Naive thymus-derived CD4-positive, alpha-beta T cell (primary cell): ENCODE results near the gene SNRPD3. TPM values are rescaled to one million over a fixed set of nuclear protein-coding genes. Genes with fewer than 3 reads are reported as not detected.

Experiments
- ATAC-seq: fragments of 150-1000 bp; cut with Tn5 transposase; 2 replicates; pipeline ENCODE4 v1.10.0; 2021; ENCODE audit warnings: mild to moderate bottlenecking, moderate library complexity
- CTCF ChIA-PET: fragments of 350-600 bp; sonication (Branson Sonifier 250); formaldehyde crosslinking; loops from one replicate; lab custom pipeline; 2021; ENCODE audit warnings: antibody characterized with exemption; lab: Charles Lee
- POLR2A ChIA-PET: fragments of 350-600 bp; sonication (Branson Sonifier 250); formaldehyde crosslinking; loops from one replicate; lab custom pipeline; 2021; ENCODE audit warnings: antibody characterized with exemption, inconsistent platforms; lab: Charles Lee
- DNase-seq, 9 donors: peaks; one replicate each; pipeline versions ENCODE4 v3.0.0 to v3.0.0-alpha.2; 2020 to 2022; ENCODE audit warnings: mixed read lengths in 1 of 9
- H3K27ac ChIP-seq: one replicate; pipeline ENCODE4 v1.7.0; 2013; ENCODE audit warnings: mild to moderate bottlenecking, low read depth, low read length, moderate library complexity
- H3K27me3 ChIP-seq, 2 donors: one replicate each; pipeline ENCODE4 v1.7.0; 2013; ENCODE audit warnings: low read length in 2 of 2, mild to moderate bottlenecking in 2 of 2, moderate library complexity in 2 of 2; ENCODE audit not compliant: control insufficient read depth in 2 of 2, insufficient read depth in 2 of 2
- H3K36me3 ChIP-seq, 3 experiments: 1 replicate in 2 of 3; 2 replicates in 1 of 3; pipeline ENCODE4 v1.7.0; 2013; ENCODE audit warnings: low read length in 3 of 3, mild to moderate bottlenecking in 3 of 3, moderate library complexity in 1 of 3; ENCODE audit not compliant: insufficient read depth in 3 of 3, control insufficient read depth in 2 of 3
- H3K4me1 ChIP-seq, 2 donors: one replicate each; pipeline ENCODE4 v1.7.0; 2013; ENCODE audit warnings: low read length in 2 of 2, mild to moderate bottlenecking in 2 of 2, moderate library complexity in 1 of 2; ENCODE audit not compliant: control insufficient read depth in 2 of 2, insufficient read depth in 2 of 2
- H3K4me3 ChIP-seq: 2 replicates; pipeline ENCODE4 v1.7.0; 2013; ENCODE audit warnings: mild to moderate bottlenecking, low read length
- H3K9me3 ChIP-seq, 3 experiments: 1 replicate in 2 of 3; 2 replicates in 1 of 3; pipeline ENCODE4 v1.7.0; 2013; ENCODE audit warnings: low read length in 3 of 3; ENCODE audit not compliant: control insufficient read depth in 2 of 3
- H3K27ac Mint-ChIP-seq, 9 donors: one replicate each; pipeline ENCODE4 v1.8.0; 2020 to 2022; ENCODE audit warnings: mixed read lengths in 9 of 9, mild to moderate bottlenecking in 8 of 9, moderate library complexity in 5 of 9, inconsistent platforms in 2 of 9
- H3K27me3 Mint-ChIP-seq, 5 donors: one replicate each; pipeline ENCODE4 v1.8.0; 2021 to 2022; ENCODE audit warnings: mixed read lengths in 5 of 5, mild to moderate bottlenecking in 1 of 5
- H3K36me3 Mint-ChIP-seq, 5 donors: one replicate each; pipeline ENCODE4 v1.8.0; 2020 to 2022; ENCODE audit warnings: mixed read lengths in 5 of 5, mild to moderate bottlenecking in 3 of 5, inconsistent platforms in 1 of 5
- H3K4me1 Mint-ChIP-seq, 7 donors: one replicate each; pipeline ENCODE4 v1.8.0; 2020 to 2022; ENCODE audit warnings: mixed read lengths in 7 of 7, mild to moderate bottlenecking in 3 of 7, inconsistent platforms in 1 of 7
- H3K4me3 Mint-ChIP-seq, 10 donors: one replicate each; pipeline ENCODE4 v1.8.0; 2020 to 2022; ENCODE audit warnings: mild to moderate bottlenecking in 10 of 10, mixed read lengths in 10 of 10, moderate library complexity in 6 of 10, inconsistent platforms in 2 of 10
- H3K9me3 Mint-ChIP-seq, 11 donors: one replicate each; pipeline ENCODE4 v1.8.0; 2020 to 2022; ENCODE audit warnings: mixed read lengths in 11 of 11, mild to moderate bottlenecking in 4 of 11, inconsistent platforms in 1 of 11, moderate library complexity in 1 of 11
- intact Hi-C, 2 donors: fragments of 100-400 bp; cut with micrococcal nuclease; formaldehyde crosslinking; loops; one replicate each; pipeline ENCODE4 v1.15.1; 2023
- polyA plus RNA-seq, 2 donors: library from polyadenylated mRNA; unstranded; fragments of 300-500 nt; fragmentation: Illumina TruSeq; gene quantifications; one replicate each; pipeline ENCODE4 v1.2.3, GENCODE V29; 2021
- total RNA-seq, 6 experiments: library from RNA in 5 of 6; stranded (reverse) in 5 of 6; gene quantifications; 1 replicate in 5 of 6; 2 replicates in 1 of 6; pipeline ENCODE4 v1.2.3 and lab custom pipeline; 2021 to 2026

SNRPD3 gene
- total and polyA plus RNA-seq, 7 experiments from 2014 or later: 47.5 to 95.1 (median 83.8) TPM

DNA sequence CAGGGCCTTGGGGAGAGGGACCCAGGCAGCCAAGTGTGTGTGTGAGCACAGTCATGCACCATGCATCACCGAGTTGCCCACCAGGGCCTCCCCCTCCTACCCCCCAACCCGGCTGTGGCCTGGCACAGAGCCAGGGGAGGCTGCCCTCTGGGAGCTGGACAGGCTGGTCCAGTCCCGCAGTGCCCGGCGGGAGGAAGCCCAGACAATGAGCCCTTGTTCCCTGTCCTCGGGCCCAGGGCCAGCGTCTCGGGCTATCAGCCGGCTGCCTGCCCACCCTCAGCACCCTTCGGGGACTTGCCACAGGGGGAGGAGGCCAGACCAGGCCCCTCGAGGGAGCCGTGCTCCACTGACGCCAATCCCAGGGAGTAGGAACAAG is 32.6 kb downstream of the SNRPD3 start:
- no peak overlapping the region for H3K27ac Mint-ChIP-seq
- H3K4me3 Mint-ChIP-seq: no peak overlapping the region

DNA sequence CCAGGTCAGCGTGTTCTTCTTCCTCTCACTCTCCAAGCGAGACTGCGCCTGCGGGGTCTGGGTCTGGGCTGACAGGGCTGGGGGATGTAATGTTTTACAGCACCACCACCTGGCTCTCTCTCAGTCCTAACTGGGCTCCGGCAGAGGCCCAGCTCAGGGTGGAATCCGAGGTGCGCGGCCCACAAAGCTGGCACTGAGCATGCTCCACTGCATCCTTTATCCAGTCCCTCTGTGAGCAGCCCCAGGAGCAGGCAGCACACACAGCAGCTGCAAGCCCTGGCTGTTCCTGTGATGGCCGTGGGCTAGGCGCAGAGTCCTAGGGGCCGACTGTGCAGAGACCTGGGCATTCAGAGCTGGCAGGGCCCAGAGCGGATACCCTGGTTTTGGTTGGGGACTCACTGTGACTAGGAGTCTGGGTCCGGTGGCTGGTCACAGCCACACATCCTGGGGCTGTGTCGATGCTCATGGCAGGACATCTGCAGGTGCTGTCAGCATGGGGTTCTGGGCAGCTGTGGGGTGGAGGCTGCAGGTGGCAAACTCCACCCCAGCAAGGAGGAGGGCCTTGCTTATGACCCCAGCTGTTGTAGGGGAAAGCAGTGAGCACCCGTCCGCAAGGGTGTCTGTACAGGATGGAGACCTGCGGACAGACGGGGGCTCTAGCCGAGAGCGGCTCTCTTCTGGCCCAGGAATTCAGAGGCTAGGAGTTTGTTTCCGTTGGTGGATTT is 33.1 kb downstream of the SNRPD3 start:
- Histone ChIP-seq H3K27ac (no peak overlapping the region), H3K36me3 (peaks cover 0 to 7% (median 0%) of the 10 kb centered on the region in 3 experiments), H3K4me1 (no peaks in the 10 kb centered on the region), H3K4me3 (no peak overlapping the region), H3K9me3 (no peaks in the 10 kb centered on the region), H3K27me3 (no peaks in the 10 kb centered on the region)
- H3K27me3 Mint-ChIP-seq: peaks cover 0 to 12% (median 4%) of the 10 kb centered on the region in 5 donors
- no peak for ATAC-seq
- no peaks in the 10 kb centered on the region for H3K9me3 Mint-ChIP-seq
- POLR2A ChIA-PET: no interaction called here
- intact Hi-C loops: no loop called here
- H3K4me1 Mint-ChIP-seq: peaks cover 0 to 11% (median 6%) of the 10 kb centered on the region in 7 donors
- H3K27ac Mint-ChIP-seq: no peak overlapping the region
- H3K36me3 Mint-ChIP-seq: peaks cover 0 to 9% (median 0%) of the 10 kb centered on the region in 5 donors
- DNase-seq: no peak
- no peak overlapping the region for H3K4me3 Mint-ChIP-seq
- CTCF ChIA-PET: no interaction called here

More for the DNA sequence above, 32.6 kb downstream of the SNRPD3 start:
- POLR2A ChIA-PET: no interaction called here
- Mint-ChIP-seq H3K36me3 (peaks cover 0 to 9% (median 0%) of the 10 kb centered on the region in 5 donors), H3K27me3 (peaks cover 0 to 12% (median 4%) of the 10 kb centered on the region in 5 donors), H3K9me3 (no peaks in the 10 kb centered on the region), H3K4me1 (peaks cover 0 to 12% (median 6%) of the 10 kb centered on the region in 7 donors)
- H3K9me3 ChIP-seq: no peaks in the 10 kb centered on the region
- peaks cover 0 to 7% (median 0%) of the 10 kb centered on the region in 3 experiments for H3K36me3 ChIP-seq
- CTCF ChIA-PET: no interaction called here
- no peak for ATAC-seq
- DNase-seq: no peak
- no peak overlapping the region for H3K4me3 ChIP-seq
- H3K27me3 ChIP-seq: no peaks in the 10 kb centered on the region
- H3K4me1 ChIP-seq: no peaks in the 10 kb centered on the region
- intact Hi-C loops: no loop called here
- no peak overlapping the region for H3K27ac ChIP-seq

- POLR2A ChIA-PET: no interaction called here
- Mint-ChIP-seq H3K9me3 (no peaks in the 10 kb centered on the region), H3K27ac (no peak overlapping the region), H3K4me1 (peaks cover 0 to 11% (median 6%) of the 10 kb centered on the region in 7 donors), H3K4me3 (no peak overlapping the region), H3K27me3 (peaks cover 0 to 12% (median 4%) of the 10 kb centered on the region in 5 donors), H3K36me3 (peaks cover 0 to 9% (median 0%) of the 10 kb centered on the region in 5 donors)
- Histone ChIP-seq H3K27me3 (no peaks in the 10 kb centered on the region), H3K4me3 (no peak overlapping the region), H3K4me1 (no peaks in the 10 kb centered on the region), H3K9me3 (no peaks in the 10 kb centered on the region), H3K27ac (no peak overlapping the region), H3K36me3 (peaks cover 0 to 7% (median 0%) of the 10 kb centered on the region in 3 experiments)
- ATAC-seq (no peak), DNase-seq (no peak)
- intact Hi-C loops: no loop called here
- CTCF ChIA-PET: no interaction called here
Measured at GRCh38 chr22:24589518-24590030, 33.8 kb downstream of the SNRPD3 start.

- no peak overlapping the region for H3K27ac ChIP-seq
- peaks cover 0 to 9% (median 0%) of the 10 kb centered on the region in 5 donors for H3K36me3 Mint-ChIP-seq
- H3K4me1 ChIP-seq: no peaks in the 10 kb centered on the region
- DNase-seq (no peak), ATAC-seq (no peak)
- H3K4me3 Mint-ChIP-seq: no peak overlapping the region
- peaks cover 0 to 11% (median 6%) of the 10 kb centered on the region in 7 donors for H3K4me1 Mint-ChIP-seq
- H3K27ac Mint-ChIP-seq: no peak overlapping the region
- peaks cover 0 to 12% (median 4%) of the 10 kb centered on the region in 5 donors for H3K27me3 Mint-ChIP-seq
- H3K9me3 ChIP-seq: no peaks in the 10 kb centered on the region
- H3K9me3 Mint-ChIP-seq: no peaks in the 10 kb centered on the region
- no peaks in the 10 kb centered on the region for H3K27me3 ChIP-seq
- intact Hi-C loops: no loop called here
- H3K36me3 ChIP-seq: peaks cover 0 to 7% (median 0%) of the 10 kb centered on the region in 3 experiments
- POLR2A ChIA-PET: no interaction called here
- H3K4me3 ChIP-seq: no peak overlapping the region
- CTCF ChIA-PET: no interaction called here
Measured at GRCh38 chr22:24590596-24591173, 34.9 kb downstream of the SNRPD3 start.

- H3K27ac Mint-ChIP-seq: no peak overlapping the region
- H3K36me3 ChIP-seq: peaks cover 0 to 7% (median 0%) of the 10 kb centered on the region in 3 experiments
- intact Hi-C loops: no loop called here
- no peaks in the 10 kb centered on the region for H3K4me1 ChIP-seq
- peak overlapping the region in 2 of 10 donors; percentile 8 to 85 for H3K4me3 Mint-ChIP-seq
- no peaks in the 10 kb centered on the region for H3K9me3 Mint-ChIP-seq
- H3K27me3 Mint-ChIP-seq: peaks cover 0 to 12% (median 4%) of the 10 kb centered on the region in 5 donors
- no peak for ATAC-seq
- POLR2A ChIA-PET: no interaction called here
- DNase-seq: no peak
- no peak overlapping the region for H3K27ac ChIP-seq
- no peaks in the 10 kb centered on the region for H3K9me3 ChIP-seq
- no peaks in the 10 kb centered on the region for H3K27me3 ChIP-seq
- CTCF ChIA-PET: interaction anchor here (0.5 to 0.6 kb wide), 2 partner anchors 89 to 1648 kb away, joined by 3 read pairs; no protein-coding TSS in a partner anchor
- H3K4me1 Mint-ChIP-seq: peaks cover 0 to 11% (median 6%) of the 10 kb centered on the region in 7 donors
- H3K4me3 ChIP-seq: no peak overlapping the region
- peaks cover 0 to 9% (median 0%) of the 10 kb centered on the region in 5 donors for H3K36me3 Mint-ChIP-seq
Measured at GRCh38 chr22:24591286-24591830, 35.6 kb downstream of the SNRPD3 start.

DNA sequence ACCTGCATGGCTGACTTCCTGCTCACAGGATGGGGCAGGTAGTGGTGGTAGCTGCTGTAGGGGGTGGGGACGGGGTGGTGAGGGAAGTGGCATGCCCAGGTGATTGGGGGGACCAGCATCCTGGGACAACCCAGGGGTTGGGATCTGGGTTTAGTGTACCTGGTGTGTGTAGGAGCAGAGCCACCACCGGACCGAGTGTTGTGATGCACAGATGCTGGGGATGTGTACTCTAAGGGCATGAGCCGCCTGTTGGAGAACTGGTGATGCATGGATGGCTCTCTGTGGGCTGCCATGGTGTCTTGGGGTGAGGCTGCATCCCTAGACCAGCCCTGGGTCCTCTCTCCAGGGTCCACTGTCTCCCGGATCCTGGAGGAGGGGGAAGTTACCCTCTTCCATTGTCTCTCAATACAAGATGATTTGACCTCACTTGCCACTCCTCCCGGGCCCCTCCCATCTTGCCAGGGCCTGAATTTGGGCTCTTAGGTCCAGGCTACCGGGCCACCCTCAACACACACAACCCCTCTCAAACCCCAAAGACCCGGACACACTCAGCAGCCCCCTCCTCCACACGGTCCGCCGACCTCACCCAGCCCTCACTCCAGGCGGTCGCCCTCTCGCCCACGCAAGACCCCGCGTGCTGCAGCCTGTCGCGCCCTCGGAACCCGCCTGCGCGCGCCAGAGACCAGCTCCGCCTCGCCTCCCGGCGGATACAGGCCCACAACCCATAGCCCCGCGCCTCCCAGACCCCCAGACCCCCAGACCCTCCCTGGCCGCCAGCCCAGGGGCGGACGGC is 36.5 kb downstream of the SNRPD3 start:
- Mint-ChIP-seq H3K9me3 (no peaks in the 10 kb centered on the region), H3K4me1 (peaks cover 0 to 11% (median 6%) of the 10 kb centered on the region in 7 donors), H3K27me3 (peaks cover 0 to 12% (median 4%) of the 10 kb centered on the region in 5 donors), H3K36me3 (peaks cover 0 to 9% (median 0%) of the 10 kb centered on the region in 5 donors), H3K27ac (peak overlapping the region in 2 of 9 donors; percentile 46 to 54), H3K4me3 (peak overlapping the region; percentile 67 to 90 (median 82))
- Histone ChIP-seq H3K9me3 (no peaks in the 10 kb centered on the region), H3K36me3 (peaks cover 0 to 4% (median 0%) of the 10 kb centered on the region in 3 experiments), H3K4me3 (no peak overlapping the region), H3K27ac (no peak overlapping the region), H3K4me1 (no peaks in the 10 kb centered on the region), H3K27me3 (no peaks in the 10 kb centered on the region)
- intact Hi-C loops: no loop called here
- POLR2A ChIA-PET: no interaction called here
- CTCF ChIA-PET: no interaction called here
- ATAC-seq (no peak), DNase-seq (peak in 1 of 9 donors; percentile 41)
